GM23338 (cell line): Measurements from ENCODE around the gene LRRD1. TPM values are rescaled to one million over a fixed set of nuclear protein-coding genes. Genes with fewer than 3 reads are reported as not detected.
A peak's percentile ranks its signal among the peaks of the same experiment; 100 is the strongest.

Experiments used
- ATAC-seq: fragments of 200-7000 bp; cut with Tn5 transposase; 3 replicates; pipeline ENCODE4 v1.9.1; 2020
- DNase-seq: peaks from one replicate; pipeline ENCODE4 v3.0.0-alpha.2; 2015; ENCODE audit warnings: low spot score
- H2AFZ ChIP-seq: fragments of 200-600 bp; sonication (generic); 2 replicates; pipeline ENCODE4 v1.8.0; 2016; ENCODE audit warnings: antibody characterized with exemption, mild to moderate bottlenecking, moderate library complexity
- H3F3A ChIP-seq: fragments of 200-600 bp; sonication (generic); replicated peaks from 2 replicates; pipeline ENCODE4 v1.8.0; 2017; ENCODE audit warnings: antibody characterized with exemption, mixed run types, low read depth
- H3K27ac ChIP-seq: fragments of 200-600 bp; sonication (generic); 2 replicates; pipeline ENCODE4 v1.6.1; 2016; ENCODE audit warnings: low read depth
- H3K27me3 ChIP-seq: fragments of 200-600 bp; sonication (generic); 2 replicates; pipeline ENCODE4 v1.8.0; 2016; ENCODE audit warnings: mild to moderate bottlenecking, mixed run types, moderate library complexity; ENCODE audit not compliant: insufficient read depth
- H3K36me3 ChIP-seq: fragments of 200-600 bp; sonication (generic); 2 replicates; pipeline ENCODE4 v1.8.0; 2016; ENCODE audit warnings: mild to moderate bottlenecking; ENCODE audit not compliant: insufficient read depth
- H3K4me1 ChIP-seq: fragments of 200-600 bp; sonication (generic); 2 replicates; pipeline ENCODE4 v1.8.0; 2016; ENCODE audit warnings: mild to moderate bottlenecking, moderate library complexity; ENCODE audit not compliant: insufficient read depth
- H3K4me2 ChIP-seq: fragments of 200-600 bp; sonication (generic); 2 replicates; pipeline ENCODE4 v1.7.1; 2017; ENCODE audit warnings: mixed run types
- H3K4me3 ChIP-seq: fragments of 200-600 bp; sonication (generic); 2 replicates; pipeline ENCODE4 v1.6.1; 2016; ENCODE audit warnings: mixed run types
- H3K79me2 ChIP-seq: fragments of 200-600 bp; sonication (generic); replicated peaks from 2 replicates; pipeline ENCODE4 v1.8.0; 2017; ENCODE audit warnings: mild to moderate bottlenecking; ENCODE audit not compliant: insufficient read depth
- H3K9me2 ChIP-seq: fragments of 200-600 bp; sonication (generic); 2 replicates; pipeline ENCODE4 v1.8.0; 2017; ENCODE audit not compliant: insufficient read depth
- H4K20me1 ChIP-seq: fragments of 200-600 bp; sonication (generic); replicated peaks from 2 replicates; pipeline ENCODE4 v1.8.0; 2017; ENCODE audit warnings: mild to moderate bottlenecking; ENCODE audit not compliant: insufficient read depth
- H3K27ac Mint-ChIP-seq: 2 replicates; pipeline ENCODE4 v1.8.0; 2020; ENCODE audit warnings: inconsistent platforms, mild to moderate bottlenecking, moderate library complexity, mixed read lengths
- H3K27me3 Mint-ChIP-seq: 3 replicates; pipeline ENCODE4 v1.8.0; 2022; ENCODE audit warnings: low read depth, mild to moderate bottlenecking, moderate library complexity, mixed read lengths, inconsistent platforms; ENCODE audit not compliant: insufficient read depth, poor library complexity
- H3K36me3 Mint-ChIP-seq: 3 replicates; pipeline ENCODE4 v1.8.0; 2021; ENCODE audit warnings: low read depth, mild to moderate bottlenecking, inconsistent platforms, moderate library complexity, mixed read lengths
- H3K4me1 Mint-ChIP-seq: 3 replicates; pipeline ENCODE4 v1.8.0; 2020; ENCODE audit warnings: mild to moderate bottlenecking, inconsistent platforms, mixed read lengths
- H3K4me3 Mint-ChIP-seq: 3 replicates; pipeline ENCODE4 v1.8.0; 2021; ENCODE audit warnings: moderate library complexity, mild to moderate bottlenecking, inconsistent platforms, mixed read lengths
- H3K9me3 Mint-ChIP-seq: 3 replicates; pipeline ENCODE4 v1.8.0; 2020; ENCODE audit warnings: moderate library complexity, mild to moderate bottlenecking, inconsistent platforms, mixed read lengths
- CTCF ChIP-seq, 2 experiments: fragments of 200-600 bp in 1 of 2; sonication (generic) in 1 of 2; conservative IDR thresholded peaks; 2 replicates each; pipeline versions ENCODE4 v1.5.1 to v1.6.1; 2016 to 2017; ENCODE audit warnings: antibody characterized with exemption in 2 of 2, low read depth in 2 of 2, mild to moderate bottlenecking in 2 of 2, moderate library complexity in 1 of 2
- ETS1 ChIP-seq: IDR thresholded peaks from 2 replicates; pipeline ENCODE4 v1.6.1; 2016; ENCODE audit warnings: antibody characterized with exemption
- EZH2 ChIP-seq: fragments of 200-600 bp; sonication (generic); IDR thresholded peaks from one replicate; pipeline ENCODE4 v1.8.0; 2017; ENCODE audit warnings: antibody characterized with exemption, mild to moderate bottlenecking, low read depth; ENCODE audit not compliant: unreplicated experiment
- NANOG ChIP-seq: IDR thresholded peaks from 2 replicates; pipeline ENCODE4 v1.6.1; 2016; ENCODE audit warnings: antibody characterized with exemption, borderline replicate concordance
- REST ChIP-seq: IDR thresholded peaks from one replicate; pipeline ENCODE4 v1.6.1; 2018; ENCODE audit warnings: antibody characterized with exemption; ENCODE audit not compliant: unreplicated experiment
- STAT1 ChIP-seq: IDR thresholded peaks from one replicate; pipeline ENCODE4 v1.6.1; 2016; ENCODE audit warnings: antibody characterized with exemption; ENCODE audit not compliant: unreplicated experiment
- ZNF114 ChIP-seq: fragments of 250-450 bp; sonication (Bioruptor Pico); IDR thresholded peaks from 2 replicates; pipeline ENCODE4 v1.5.0; 2020; ENCODE audit warnings: mild to moderate bottlenecking, moderate library complexity
- polyA plus RNA-seq: library from polyadenylated mRNA; unstranded; fragments of >200 nt; fragmentation: Nextera tagmentation; extraction: Ambion mirVana; gene quantifications from 2 replicates; pipeline ENCODE4 v1.2.1, GENCODE V29; 2016
- total RNA-seq: library from RNA; depleted of rRNA; stranded (reverse); fragments of >200 nt; shearing (Covaris generic); gene quantifications from 2 replicates; pipeline ENCODE4 v1.2.3, GENCODE V29; 2014

LRRD1 gene
- total and polyA plus RNA-seq, 2 experiments from 2014 or later: 0.11 TPM; not detected in 1

GRCh38 chr7:92137557-92137956, 41.4 kb downstream of the LRRD1 start:
- Histone ChIP-seq H4K20me1 (peaks cover 5% of the 10 kb centered on the region), H3F3A (no peaks in the 10 kb centered on the region), H3K4me1 (peaks cover 15% of the 10 kb centered on the region), H3K79me2 (peaks cover 11% of the 10 kb centered on the region), H3K36me3 (no peaks in the 10 kb centered on the region), H2AFZ (0 out of 2 replicates have a peak overlapping the region, but pooled peaks have one; percentile 18), H3K9me2 (no peaks in the 10 kb centered on the region), H3K27me3 (no peaks in the 10 kb centered on the region), H3K4me3 (no peak overlapping the region), H3K4me2 (no peak overlapping the region), H3K27ac (no peak overlapping the region)
- Mint-ChIP-seq H3K36me3 (no peaks in the 10 kb centered on the region; the same call in 2 of the 3 replicates), H3K4me3 (no peak overlapping the region), H3K4me1 (peaks cover 6% of the 10 kb centered on the region; the same call in 2 of the 3 replicates), H3K27me3 (peaks cover 8% of the 10 kb centered on the region), H3K9me3 (peaks cover 14% of the 10 kb centered on the region; the same call in 2 of the 3 replicates), H3K27ac (no peak overlapping the region)
- no peak for DNase-seq
- TF ChIP-seq ETS1: no peak
- ATAC-seq: no peak

GRCh38 chr7:92135052-92135889, 43.7 kb downstream of the LRRD1 start:
- Histone ChIP-seq H3K9me2 (no peaks in the 10 kb centered on the region), H4K20me1 (peaks cover 25% of the 10 kb centered on the region), H3K4me2 (peak overlapping the region; percentile 93), H3K36me3 (peaks cover 10% of the 10 kb centered on the region), H3K4me3 (peak overlapping the region; percentile 95), H3K27ac (peak overlapping the region; percentile 91; the same call in 1 of the 2 replicates), H3K27me3 (no peaks in the 10 kb centered on the region), H2AFZ (peak overlapping the region; percentile 83), H3F3A (no peaks in the 10 kb centered on the region), H3K4me1 (peaks cover 24% of the 10 kb centered on the region), H3K79me2 (peaks cover 34% of the 10 kb centered on the region)
- H3K4me3 Mint-ChIP-seq: peak overlapping the region; percentile 89
- DNase-seq: peak; percentile 39
- peak; percentile 4; the same call in 2 of the 3 replicates for ATAC-seq
- H3K4me1 Mint-ChIP-seq: peaks cover 14% of the 10 kb centered on the region; the same call in 2 of the 3 replicates
- peaks cover 9% of the 10 kb centered on the region for H3K36me3 Mint-ChIP-seq
- peaks cover 10% of the 10 kb centered on the region; the same call in 2 of the 3 replicates for H3K9me3 Mint-ChIP-seq
- H3K27me3 Mint-ChIP-seq: peaks cover 8% of the 10 kb centered on the region
- H3K27ac Mint-ChIP-seq: peak overlapping the region; percentile 100
- TF ChIP-seq STAT1 (no peak), NANOG (no peak), ZNF114 (CRISPR knock-in tag) (no peak), REST (no peak), EZH2 (no peak), CTCF (conservative IDR thresholded peaks at IDR 0.05; ENCODE audit: low read depth in 2 of 2) (no peak)
